CD4-positive, alpha-beta T cell treated with Interleukin-12 subunit alpha and Interleukin-12 subunit beta, for 1 hour (primary cell): ENCODE data around the gene ATP11C.
"Not testable (repeated sequence)": the region's sequence is repeated elsewhere in the genome, so short reads cannot be mapped to it uniquely, and the experiment has no call there.

Experiments
- DNase-seq: peaks from one replicate; pipeline ENCODE4 v3.0.0-alpha.2; 2020

The ATP11C gene

GRCh38 chrX:139924069-139924695 is 8.7 kb downstream of the ATP11C start:
- DNase-seq = no peak

- DNase-seq = not testable (repeated sequence)
Observed at GRCh38 chrX:139921142-139921541, 11.7 kb downstream of the ATP11C start.

GRCh38 chrX:139920316-139920715 is 12.5 kb downstream of the ATP11C start:
- no peak for DNase-seq

GRCh38 chrX:139914421-139914820 is 18.4 kb downstream of the ATP11C start:
- no peak for DNase-seq

- DNase-seq = no peak
Observed at GRCh38 chrX:139909712-139910111, 23.1 kb downstream of the ATP11C start.

- no peak for DNase-seq
Observed at GRCh38 chrX:139907078-139907477, 25.8 kb downstream of the ATP11C start.

- no peak for DNase-seq
Observed at GRCh38 chrX:139905743-139906142, 27.1 kb downstream of the ATP11C start.

- DNase-seq = no peak
Observed at GRCh38 chrX:139905051-139905450, 27.8 kb downstream of the ATP11C start.

- DNase-seq = no peak
Observed at GRCh38 chrX:139903210-139903609, 29.6 kb downstream of the ATP11C start.

- DNase-seq = no peak
Observed at GRCh38 chrX:139902559-139902958, 30.3 kb downstream of the ATP11C start.

- DNase-seq = no peak
Observed at GRCh38 chrX:139898334-139898733, 34.5 kb downstream of the ATP11C start.

GRCh38 chrX:139892512-139892911 is 40.3 kb downstream of the ATP11C start:
- no peak for DNase-seq

- no peak for DNase-seq
Observed at GRCh38 chrX:139890991-139891700, 41.7 kb downstream of the ATP11C start.

GRCh38 chrX:139889760-139890159 is 43.1 kb downstream of the ATP11C start:
- no peak for DNase-seq

- no peak for DNase-seq
Observed at GRCh38 chrX:139883984-139884383, 48.9 kb downstream of the ATP11C start.

- DNase-seq = no peak
Observed at GRCh38 chrX:139882299-139882698, 50.6 kb downstream of the ATP11C start.

- DNase-seq = no peak
Observed at GRCh38 chrX:139881572-139881971, 51.3 kb downstream of the ATP11C start.

GRCh38 chrX:139881130-139881529 is 51.7 kb downstream of the ATP11C start:
- DNase-seq = no peak

GRCh38 chrX:139877710-139878414 is 55.0 kb downstream of the ATP11C start:
- DNase-seq = no peak

- no peak for DNase-seq
Observed at GRCh38 chrX:139875841-139876240, 57.0 kb downstream of the ATP11C start.

- no peak for DNase-seq
Observed at GRCh38 chrX:139869796-139870195, 63.1 kb downstream of the ATP11C start.

- DNase-seq = no peak
Observed at GRCh38 chrX:139864640-139865039, 68.2 kb downstream of the ATP11C start.

GRCh38 chrX:139862208-139862607 is 70.6 kb downstream of the ATP11C start:
- DNase-seq = no peak

GRCh38 chrX:139856826-139857225 is 76.0 kb downstream of the ATP11C start:
- DNase-seq = not testable (repeated sequence)
